ENCODE data around the gene GLCCI1. TPM values are rescaled to one million over a fixed set of nuclear protein-coding genes. Genes with fewer than 3 reads are reported as not detected.

Gene GLCCI1
- total RNA-seq, 4 donors from 2014 or later, result 1.9 to 15.7 (median 11.8) TPM

GRCh38 chr7:7977774-7978173, 9.2 kb downstream of the GLCCI1 start:
- intact Hi-C loops (cut with DNase I; ENCODE audit: low total_unique reads) (no loop called here), in situ Hi-C loops (cut with MboI; ENCODE audit: low pct_ligation_motif_present in 1 of 4, low pct_unique_long_range_greater_than_20kb in 1 of 4, low sequenced_read_pairs in 3 of 4) (no loop called here)
- Histone ChIP-seq H3K36me3 (no peaks in the 10 kb centered on the region), H3K9me3 (no peaks in the 10 kb centered on the region), H3K27me3 (no peaks in the 10 kb centered on the region), H3K27ac (no peak overlapping the region), H3K4me3 (no peak overlapping the region), H3K4me1 (peaks cover 0 to 27% (median 3%) of the 10 kb centered on the region in 4 donors)
- no peak for DNase-seq
- WGBS, 2 donors (ENCODE audit: low coverage in 1 of 2), result 39 to 71% methylated on average over 2 of the region's 2 CpGs
- TF ChIP-seq POLR2A (IDR thresholded peaks at IDR 0.05) (no peak), CTCF (IDR thresholded peaks at IDR 0.05) (no peak), EP300 (IDR thresholded peaks at IDR 0.05; ENCODE audit: low read depth) (no peak), POLR2AphosphoS5 (IDR thresholded peaks at IDR 0.05) (no peak)

- H3K27ac ChIP-seq, result no peak overlapping the region
- TF ChIP-seq POLR2AphosphoS5 (IDR thresholded peaks at IDR 0.05) (no peak), CTCF (IDR thresholded peaks at IDR 0.05) (no peak), EP300 (IDR thresholded peaks at IDR 0.05; ENCODE audit: low read depth) (no peak), POLR2A (IDR thresholded peaks at IDR 0.05) (no peak)
- in situ Hi-C loops (cut with MboI; ENCODE audit: low pct_ligation_motif_present in 1 of 4, low pct_unique_long_range_greater_than_20kb in 1 of 4, low sequenced_read_pairs in 3 of 4) (no loop called here), intact Hi-C loops (cut with DNase I; ENCODE audit: low total_unique reads) (no loop called here)
- H3K9me3 ChIP-seq, result no peaks in the 10 kb centered on the region
- no peaks in the 10 kb centered on the region for H3K27me3 ChIP-seq
- DNase-seq, result no peak
- no peaks in the 10 kb centered on the region for H3K36me3 ChIP-seq
- WGBS, 2 donors (ENCODE audit: low coverage in 1 of 2), result 78 to 83% methylated on average over 2 of the region's 2 CpGs
- H3K4me3 ChIP-seq, result no peak overlapping the region
- H3K4me1 ChIP-seq, result peaks cover 0 to 24% (median 3%) of the 10 kb centered on the region in 4 donors
These were observed 10.3 kb downstream of the GLCCI1 start for GRCh38 chr7:7978860-7979259.

GRCh38 chr7:7979558-7979957, 11.0 kb downstream of the GLCCI1 start:
- Histone ChIP-seq H3K9me3 (no peaks in the 10 kb centered on the region), H3K27ac (no peak overlapping the region), H3K36me3 (no peaks in the 10 kb centered on the region), H3K4me1 (peaks cover 0 to 29% (median 3%) of the 10 kb centered on the region in 4 donors), H3K4me3 (no peak overlapping the region), H3K27me3 (no peaks in the 10 kb centered on the region)
- WGBS, 2 donors (ENCODE audit: low coverage in 1 of 2), result 82 to 94% methylated on average over 1 of the region's 1 CpG
- DNase-seq, result no peak
- in situ Hi-C loops (cut with MboI; ENCODE audit: low pct_ligation_motif_present in 1 of 4, low pct_unique_long_range_greater_than_20kb in 1 of 4, low sequenced_read_pairs in 3 of 4), result no loop called here
- intact Hi-C loops (cut with DNase I; ENCODE audit: low total_unique reads), result no loop called here
- TF ChIP-seq CTCF (IDR thresholded peaks at IDR 0.05), result no peak
- no peak for TF ChIP-seq POLR2A (IDR thresholded peaks at IDR 0.05)
- TF ChIP-seq EP300 (IDR thresholded peaks at IDR 0.05; ENCODE audit: low read depth), result no peak
- TF ChIP-seq POLR2AphosphoS5 (IDR thresholded peaks at IDR 0.05), result no peak

- H3K4me3 ChIP-seq, result no peak overlapping the region
- in situ Hi-C loops (cut with MboI; ENCODE audit: low pct_ligation_motif_present in 1 of 4, low pct_unique_long_range_greater_than_20kb in 1 of 4, low sequenced_read_pairs in 3 of 4) (no loop called here), intact Hi-C loops (cut with DNase I; ENCODE audit: low total_unique reads) (no loop called here)
- no peaks in the 10 kb centered on the region for H3K9me3 ChIP-seq
- H3K36me3 ChIP-seq, result no peaks in the 10 kb centered on the region
- no peak for TF ChIP-seq POLR2A (IDR thresholded peaks at IDR 0.05)
- TF ChIP-seq POLR2AphosphoS5 (IDR thresholded peaks at IDR 0.05), result no peak
- TF ChIP-seq EP300 (IDR thresholded peaks at IDR 0.05; ENCODE audit: low read depth), result no peak
- no peak for TF ChIP-seq CTCF (IDR thresholded peaks at IDR 0.05)
- WGBS, 2 donors (ENCODE audit: low coverage in 1 of 2), result 92% methylated on average over 2 of the region's 2 CpGs
- no peak for DNase-seq
- H3K27me3 ChIP-seq, result no peaks in the 10 kb centered on the region
- H3K27ac ChIP-seq, result no peak overlapping the region
- H3K4me1 ChIP-seq, result peaks cover 0 to 30% (median 3%) of the 10 kb centered on the region in 4 donors
These were observed 11.5 kb downstream of the GLCCI1 start for GRCh38 chr7:7980134-7980533.

All from transverse colon (tissue), 4 donors.